GM15510 (cell line): ENCODE data around the gene RNF14.

ENCODE experiments used
- POLR2A ChIP-seq: IDR thresholded peaks from 3 replicates; pipeline ENCODE4 v1.6.1; 2011; ENCODE audit warnings: borderline replicate concordance; ENCODE audit not compliant: insufficient read length; ENCODE audit errors: extremely low read depth

RNF14 gene

DNA sequence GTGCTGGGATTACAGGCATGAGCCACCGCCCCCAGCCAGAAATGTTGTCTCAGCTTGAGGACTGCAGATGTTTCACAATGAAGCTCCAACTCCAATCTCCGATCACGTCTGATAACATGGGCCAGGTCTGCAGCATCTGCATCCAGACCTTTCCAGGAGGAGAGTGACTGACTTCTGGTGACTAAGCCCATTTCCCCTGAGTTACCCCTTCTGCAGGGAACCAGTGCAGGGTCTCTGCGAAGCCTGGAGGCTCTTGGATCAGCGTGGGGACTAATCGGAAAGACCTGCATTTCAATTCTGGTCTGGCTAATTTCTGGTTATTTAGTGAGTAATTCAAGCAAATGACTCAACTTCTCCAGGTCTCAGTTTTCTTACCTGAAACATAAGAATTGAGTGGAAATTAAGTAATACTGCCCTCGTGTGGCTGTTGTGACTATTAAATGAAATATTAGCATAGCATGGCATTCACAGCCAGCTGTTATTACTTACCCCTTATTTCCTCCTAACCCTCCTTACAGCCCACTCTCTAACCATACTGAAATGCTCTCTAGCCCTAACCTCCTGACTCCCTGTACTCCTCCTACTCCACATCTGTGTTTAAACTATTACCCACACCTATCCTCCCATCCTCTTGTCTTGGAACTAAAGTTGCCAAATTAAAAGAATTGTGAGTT, 46.1 kb downstream of the RNF14 start:
- no peak for TF ChIP-seq POLR2A

DNA sequence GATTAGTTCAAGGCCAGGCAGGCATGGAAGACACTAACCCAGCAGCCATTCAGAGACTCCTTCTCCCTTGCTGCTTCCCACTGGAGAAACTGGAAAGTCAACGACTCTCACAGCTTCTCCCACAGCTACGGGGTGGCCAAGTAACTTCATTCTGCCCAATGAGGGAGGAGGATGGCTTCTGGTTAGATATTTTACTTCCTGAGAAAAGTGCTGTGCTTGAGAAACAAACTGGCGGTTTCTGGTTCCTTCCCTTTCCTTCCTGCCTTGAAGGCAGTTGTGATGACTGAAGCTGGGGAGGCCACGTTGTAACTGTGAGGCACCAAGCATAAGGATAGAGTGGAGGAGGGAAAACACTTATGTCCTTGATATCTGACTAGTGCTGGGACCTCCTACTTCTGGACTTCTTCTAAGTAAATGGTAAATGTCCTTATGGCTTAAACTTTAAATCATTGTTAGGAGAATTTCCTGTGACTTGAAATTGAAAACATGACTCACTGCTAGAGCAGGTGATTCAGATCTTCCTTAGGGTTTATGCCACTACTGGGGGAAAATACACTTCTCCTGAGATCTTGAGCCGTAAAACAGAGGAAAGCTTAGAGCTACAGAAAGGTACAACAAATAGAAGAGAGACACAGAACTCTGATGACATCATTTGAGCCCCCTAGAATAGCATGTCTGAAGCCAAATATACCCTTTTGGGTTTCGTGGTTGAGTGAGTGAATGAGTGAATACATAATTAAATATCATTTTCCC, 47.1 kb downstream of the RNF14 start:
- no peak for TF ChIP-seq POLR2A

- TF ChIP-seq POLR2A: no peak
Observed at GRCh38 chr5:142016556-142016955, 47.7 kb downstream of the RNF14 start.

DNA sequence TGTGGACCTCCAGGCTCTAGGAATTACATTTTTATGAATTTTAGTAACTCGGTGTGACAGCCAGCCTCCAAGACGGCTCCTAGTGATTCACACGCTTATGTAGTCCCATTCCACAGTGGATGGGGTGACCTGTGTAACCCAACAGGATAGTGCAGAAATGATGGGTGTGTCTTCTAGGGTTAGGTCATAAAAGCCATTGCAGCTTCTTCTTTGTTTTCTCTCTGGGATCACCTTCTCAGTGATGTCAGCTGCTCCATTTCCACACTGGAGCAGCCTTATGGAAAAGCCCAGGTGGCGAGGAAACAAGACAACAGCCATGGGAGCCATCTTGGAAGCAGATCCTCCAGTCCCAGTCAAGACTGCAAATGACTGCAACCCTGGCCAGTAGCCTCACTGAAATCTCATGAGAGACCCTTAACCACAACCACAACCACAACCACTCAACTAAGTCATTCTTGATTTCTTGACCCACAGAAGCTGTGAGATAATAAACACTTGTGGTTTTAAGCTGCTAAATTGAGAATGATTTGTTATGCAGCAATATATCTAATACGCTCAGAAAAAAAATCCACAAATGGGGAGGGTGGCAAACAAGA, 49.0 kb downstream of the RNF14 start:
- no peak for TF ChIP-seq POLR2A

GRCh38 chr5:142020122-142020659, 51.3 kb downstream of the RNF14 start:
- no peak for TF ChIP-seq POLR2A

- TF ChIP-seq POLR2A: no peak
Observed at GRCh38 chr5:142023836-142024235, 54.9 kb downstream of the RNF14 start.

DNA sequence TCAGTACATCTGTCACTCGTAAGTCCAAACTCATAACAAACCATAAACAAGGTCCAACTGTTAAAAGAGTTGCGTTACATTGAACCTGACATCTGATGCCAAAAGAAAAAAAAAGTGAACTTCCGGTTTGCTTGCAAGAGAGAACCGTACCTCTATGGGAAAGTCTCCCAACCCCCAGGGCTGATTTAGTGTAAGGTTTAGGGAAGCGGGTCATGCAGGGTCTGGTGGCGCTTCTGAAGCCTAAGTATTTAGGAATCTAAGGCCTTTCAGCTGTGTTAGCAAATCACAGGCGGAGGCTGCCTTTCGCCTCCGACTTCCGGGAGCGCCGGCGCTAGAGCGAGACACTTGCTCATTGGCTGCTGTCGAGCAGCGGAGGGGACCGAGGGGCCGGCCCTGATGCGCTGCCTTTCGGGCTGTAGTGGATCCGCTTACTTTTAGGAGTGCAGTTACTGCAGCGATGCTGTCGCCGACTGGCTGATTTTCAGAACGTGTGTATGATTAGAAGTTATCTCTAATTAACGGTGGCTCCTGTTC, 55.9 kb downstream of the RNF14 start:
- peak; percentile 34 for TF ChIP-seq POLR2A

DNA sequence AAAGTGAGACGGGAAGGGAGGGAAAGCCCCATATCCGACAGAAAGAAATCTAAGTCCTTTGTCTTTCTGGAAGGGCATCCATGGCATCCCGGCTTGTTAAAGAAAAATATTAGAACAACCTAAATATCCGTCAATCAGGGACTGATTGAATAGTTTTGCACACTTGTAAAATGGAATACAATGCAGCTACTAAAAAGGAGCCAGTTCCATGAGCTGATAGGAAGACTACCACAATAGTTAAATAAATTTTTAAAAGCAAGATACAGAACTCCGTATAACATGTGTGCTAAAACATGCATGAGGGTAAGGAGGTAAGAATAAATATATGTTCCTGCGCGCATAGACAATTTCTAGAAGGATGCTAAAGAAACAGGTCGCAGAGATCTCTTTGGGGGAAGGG, 56.7 kb downstream of the RNF14 start:
- no peak for TF ChIP-seq POLR2A

DNA sequence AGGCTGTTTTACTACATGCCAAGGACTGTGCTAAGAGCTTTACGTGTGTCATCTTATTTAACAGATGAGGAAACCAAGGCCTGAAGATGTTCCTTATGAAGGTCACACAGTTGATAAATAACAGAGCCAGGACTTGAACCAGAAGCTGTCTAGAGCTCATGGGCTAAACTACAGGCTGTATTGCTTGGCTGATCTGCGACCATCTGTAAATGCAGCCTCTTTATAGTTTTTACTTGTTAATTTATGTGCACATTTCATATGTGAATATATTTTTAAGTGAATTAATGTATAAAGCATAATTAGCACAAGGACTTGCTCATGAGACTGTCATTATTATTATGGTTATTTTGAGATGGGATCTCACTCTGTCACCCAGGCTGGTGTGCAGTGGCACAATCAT, 63.2 kb downstream of the RNF14 start:
- no peak for TF ChIP-seq POLR2A

- TF ChIP-seq POLR2A: no peak
Observed at GRCh38 chr5:142032747-142033631, 64.1 kb downstream of the RNF14 start.

GRCh38 chr5:142034994-142035393, 66.1 kb downstream of the RNF14 start:
- TF ChIP-seq POLR2A: no peak

DNA sequence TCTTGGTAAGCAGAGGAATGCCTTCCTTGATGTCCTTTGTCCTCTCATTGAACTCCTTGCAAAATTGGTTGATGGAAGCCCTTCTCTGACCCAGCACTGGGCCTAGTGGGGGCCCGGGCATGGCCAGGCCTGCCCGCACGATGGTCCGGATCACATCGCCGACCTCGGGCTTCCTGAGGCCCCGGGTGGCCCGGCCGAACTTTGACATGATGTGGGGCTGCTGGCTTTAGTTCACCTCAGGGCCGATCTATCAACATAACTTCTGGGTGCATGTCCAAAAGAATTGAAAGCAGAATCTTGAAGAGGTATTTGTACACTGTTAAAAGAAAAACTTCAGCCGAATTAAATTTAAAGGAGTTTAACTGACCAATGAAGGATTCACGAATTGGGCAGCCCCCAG, 68.0 kb downstream of the RNF14 start:
- TF ChIP-seq POLR2A: no peak

DNA sequence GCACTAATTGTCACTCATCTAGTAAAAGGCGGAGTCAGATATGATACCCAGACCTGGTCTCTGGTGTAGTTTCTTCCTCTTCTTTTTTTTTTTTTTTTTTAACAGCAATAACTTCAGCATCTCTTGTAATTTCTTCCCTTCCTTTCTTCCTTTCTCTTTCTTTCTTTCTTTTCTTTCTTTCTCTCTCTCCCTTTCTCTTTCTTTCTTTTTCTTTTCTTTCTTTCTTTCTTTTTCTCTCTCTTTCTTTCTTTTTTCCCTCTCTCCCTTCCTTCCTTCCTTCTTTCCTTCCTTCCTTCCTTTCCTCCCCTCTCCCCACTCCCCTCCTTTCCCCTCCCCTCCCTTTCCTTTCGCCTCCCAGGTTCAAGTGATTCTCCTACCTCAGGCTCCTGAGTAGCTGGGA, 69.8 kb downstream of the RNF14 start:
- no peak for TF ChIP-seq POLR2A
